ENCODE measurements around the gene TSPAN18.

DNA sequence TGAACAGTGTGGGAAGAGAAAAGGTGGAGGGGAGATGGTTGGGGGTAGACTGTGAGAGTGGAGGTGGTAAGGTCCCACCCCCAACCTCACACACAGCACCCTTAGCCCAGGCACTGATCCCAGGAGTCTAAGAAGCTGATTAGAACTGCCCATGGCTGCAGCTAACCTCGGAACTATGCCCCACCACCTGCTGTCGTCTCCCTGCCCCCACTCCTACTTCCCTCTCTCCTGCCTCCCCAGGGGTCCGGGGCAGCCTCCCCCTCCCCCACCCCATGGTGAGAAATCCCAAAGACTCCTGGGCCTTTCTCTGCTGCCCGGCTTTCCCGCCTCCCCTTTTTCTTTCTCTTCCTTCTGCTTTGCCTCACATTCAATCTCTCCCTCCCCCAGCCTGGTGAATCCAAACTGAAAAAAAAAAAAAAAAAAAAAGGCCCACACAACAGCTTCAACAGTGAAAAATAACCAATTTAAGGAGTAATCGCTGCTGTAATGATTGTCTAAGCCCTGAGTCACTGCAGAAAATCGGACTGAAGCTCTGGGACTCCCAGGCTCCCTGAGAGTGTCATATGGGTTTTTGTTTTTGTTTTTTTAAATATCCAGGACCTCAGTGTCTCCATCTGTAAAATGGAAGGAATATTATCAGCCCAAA is 233.6 kb downstream of the TSPAN18 start:
- no peak for TF ChIP-seq POLR2A (IDR thresholded peaks at IDR 0.05)
- TF ChIP-seq EP300 (IDR thresholded peaks at IDR 0.05) = no peak
- TF ChIP-seq, protein P1, sequence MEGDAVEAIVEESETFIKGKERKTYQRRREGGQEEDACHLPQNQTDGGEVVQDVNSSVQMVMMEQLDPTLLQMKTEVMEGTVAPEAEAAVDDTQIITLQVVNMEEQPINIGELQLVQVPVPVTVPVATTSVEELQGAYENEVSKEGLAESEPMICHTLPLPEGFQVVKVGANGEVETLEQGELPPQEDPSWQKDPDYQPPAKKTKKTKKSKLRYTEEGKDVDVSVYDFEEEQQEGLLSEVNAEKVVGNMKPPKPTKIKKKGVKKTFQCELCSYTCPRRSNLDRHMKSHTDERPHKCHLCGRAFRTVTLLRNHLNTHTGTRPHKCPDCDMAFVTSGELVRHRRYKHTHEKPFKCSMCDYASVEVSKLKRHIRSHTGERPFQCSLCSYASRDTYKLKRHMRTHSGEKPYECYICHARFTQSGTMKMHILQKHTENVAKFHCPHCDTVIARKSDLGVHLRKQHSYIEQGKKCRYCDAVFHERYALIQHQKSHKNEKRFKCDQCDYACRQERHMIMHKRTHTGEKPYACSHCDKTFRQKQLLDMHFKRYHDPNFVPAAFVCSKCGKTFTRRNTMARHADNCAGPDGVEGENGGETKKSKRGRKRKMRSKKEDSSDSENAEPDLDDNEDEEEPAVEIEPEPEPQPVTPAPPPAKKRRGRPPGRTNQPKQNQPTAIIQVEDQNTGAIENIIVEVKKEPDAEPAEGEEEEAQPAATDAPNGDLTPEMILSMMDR (IDR thresholded peaks at IDR 0.05) = no peak

Data from stomach (tissue), 4 donors.